ENCODE measurements around the gene SLC25A19. TPM values are rescaled to one million over a fixed set of nuclear protein-coding genes. Genes with fewer than 3 reads are reported as not detected.

The SLC25A19 gene
- total RNA-seq, 1 experiment from 2014 or later, result 29.8 TPM

DNA sequence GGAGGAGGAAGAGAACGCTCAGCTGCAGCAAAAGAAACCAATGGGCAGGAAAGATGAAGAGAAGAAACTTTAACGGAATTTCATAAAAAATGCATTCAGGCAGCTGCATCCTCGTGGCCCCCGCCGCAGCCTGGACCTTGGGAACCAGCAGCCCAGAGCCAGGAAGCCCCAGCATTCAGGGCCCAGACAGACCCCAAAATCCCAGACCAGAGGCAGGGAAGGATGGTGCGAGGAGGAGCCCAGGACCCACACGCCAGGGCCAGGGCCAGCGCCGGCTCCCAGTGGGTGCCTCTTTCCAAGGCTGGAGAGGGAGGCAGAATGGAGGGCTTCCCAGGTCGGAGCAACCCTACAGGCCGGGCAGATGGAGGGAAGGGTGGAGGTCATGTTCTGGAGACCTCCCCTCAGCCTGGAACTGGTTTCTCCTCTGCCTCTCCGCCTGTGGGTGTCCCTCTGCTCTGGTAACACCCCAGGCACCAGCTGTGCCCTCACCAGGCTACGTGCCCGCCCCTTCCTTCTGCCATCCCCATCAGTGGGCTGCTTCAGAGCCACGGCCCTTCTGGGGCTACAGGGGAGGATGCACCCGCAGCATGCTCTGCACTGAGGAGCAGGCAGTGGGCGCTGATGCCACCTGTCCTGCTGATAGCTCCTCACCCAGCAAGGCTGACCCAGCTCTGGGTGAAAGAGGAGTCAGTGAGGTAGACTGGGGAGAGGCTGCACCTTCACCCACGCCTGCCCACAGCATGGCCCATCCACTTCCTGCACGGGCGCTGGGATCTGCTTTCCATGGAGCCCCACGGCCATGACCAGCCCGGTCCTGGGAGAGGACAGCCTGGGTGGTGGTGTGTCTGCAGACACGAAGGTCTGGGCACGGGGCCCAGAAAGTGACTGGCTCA is 17.0 kb downstream of the SLC25A19 start:
- H3K4me1 Mint-ChIP-seq (ENCODE audit: low read depth, unreplicated experiment), result peaks cover 15% of the 10 kb centered on the region
- H3K27me3 Mint-ChIP-seq (ENCODE audit: insufficient read depth, unreplicated experiment), result no peaks in the 10 kb centered on the region
- peaks cover 2% of the 10 kb centered on the region; the same call in 1 of the 2 replicates for H3K36me3 ChIP-seq (ENCODE audit: control insufficient read depth, insufficient read depth, low read length)
- BruUV-seq (replicated peaks), result TSS peak; percentile 8
- H3K27ac Mint-ChIP-seq (ENCODE audit: unreplicated experiment), result peak overlapping the region; percentile 1
- peaks cover 44% of the 10 kb centered on the region for H3K36me3 Mint-ChIP-seq (ENCODE audit: insufficient read depth, unreplicated experiment)
- ChIA-PET CTCF (interaction anchor here (0.6 to 3.2 kb wide), 10 partner anchors 11 to 1069 kb away, joined by 3 to 91 read pairs (median 6); partner anchors contain the start of genes GGA3, GRB2, LLGL2 and MRPS7), POLR2A (interaction anchor here (1.9 to 4.0 kb wide), 2 partner anchors 11 to 122 kb away, joined by 22 to 48 read pairs; partner anchors contain the start of genes GGA3 and MRPS7)
- peak overlapping the region; percentile 71 for H3K4me3 Mint-ChIP-seq (ENCODE audit: unreplicated experiment)
- no peak for DNase-seq
- peak overlapping the region; percentile 97 for H3K4me3 ChIP-seq (ENCODE audit: low read depth, low read length)
- H3K4me1 ChIP-seq, result peaks cover 13% of the 10 kb centered on the region; the same call in 1 of the 2 replicates
- intact Hi-C loops (cut with micrococcal nuclease; ENCODE audit: unreplicated experiment), result loop anchor here (2.0 kb wide), 2 partner anchors 17 to 133 kb away; partner anchors contain the start of genes GRB2 and SLC25A19
- no peaks in the 10 kb centered on the region for H3K9me3 ChIP-seq
- no peaks in the 10 kb centered on the region for H3K27me3 ChIP-seq (replicated peaks; ENCODE audit: control insufficient read depth, insufficient read depth, low read length)
- no peaks in the 10 kb centered on the region for H3K9me3 Mint-ChIP-seq (ENCODE audit: unreplicated experiment)
- TF ChIP-seq, protein P1, sequence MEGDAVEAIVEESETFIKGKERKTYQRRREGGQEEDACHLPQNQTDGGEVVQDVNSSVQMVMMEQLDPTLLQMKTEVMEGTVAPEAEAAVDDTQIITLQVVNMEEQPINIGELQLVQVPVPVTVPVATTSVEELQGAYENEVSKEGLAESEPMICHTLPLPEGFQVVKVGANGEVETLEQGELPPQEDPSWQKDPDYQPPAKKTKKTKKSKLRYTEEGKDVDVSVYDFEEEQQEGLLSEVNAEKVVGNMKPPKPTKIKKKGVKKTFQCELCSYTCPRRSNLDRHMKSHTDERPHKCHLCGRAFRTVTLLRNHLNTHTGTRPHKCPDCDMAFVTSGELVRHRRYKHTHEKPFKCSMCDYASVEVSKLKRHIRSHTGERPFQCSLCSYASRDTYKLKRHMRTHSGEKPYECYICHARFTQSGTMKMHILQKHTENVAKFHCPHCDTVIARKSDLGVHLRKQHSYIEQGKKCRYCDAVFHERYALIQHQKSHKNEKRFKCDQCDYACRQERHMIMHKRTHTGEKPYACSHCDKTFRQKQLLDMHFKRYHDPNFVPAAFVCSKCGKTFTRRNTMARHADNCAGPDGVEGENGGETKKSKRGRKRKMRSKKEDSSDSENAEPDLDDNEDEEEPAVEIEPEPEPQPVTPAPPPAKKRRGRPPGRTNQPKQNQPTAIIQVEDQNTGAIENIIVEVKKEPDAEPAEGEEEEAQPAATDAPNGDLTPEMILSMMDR (IDR thresholded peaks at IDR 0.05; ENCODE audit: insufficient read depth in 1 of 2, low read depth in 1 of 2, low read length in 1 of 2, severe bottlenecking in 1 of 2, unreplicated experiment in 1 of 2), result no peak

DNA sequence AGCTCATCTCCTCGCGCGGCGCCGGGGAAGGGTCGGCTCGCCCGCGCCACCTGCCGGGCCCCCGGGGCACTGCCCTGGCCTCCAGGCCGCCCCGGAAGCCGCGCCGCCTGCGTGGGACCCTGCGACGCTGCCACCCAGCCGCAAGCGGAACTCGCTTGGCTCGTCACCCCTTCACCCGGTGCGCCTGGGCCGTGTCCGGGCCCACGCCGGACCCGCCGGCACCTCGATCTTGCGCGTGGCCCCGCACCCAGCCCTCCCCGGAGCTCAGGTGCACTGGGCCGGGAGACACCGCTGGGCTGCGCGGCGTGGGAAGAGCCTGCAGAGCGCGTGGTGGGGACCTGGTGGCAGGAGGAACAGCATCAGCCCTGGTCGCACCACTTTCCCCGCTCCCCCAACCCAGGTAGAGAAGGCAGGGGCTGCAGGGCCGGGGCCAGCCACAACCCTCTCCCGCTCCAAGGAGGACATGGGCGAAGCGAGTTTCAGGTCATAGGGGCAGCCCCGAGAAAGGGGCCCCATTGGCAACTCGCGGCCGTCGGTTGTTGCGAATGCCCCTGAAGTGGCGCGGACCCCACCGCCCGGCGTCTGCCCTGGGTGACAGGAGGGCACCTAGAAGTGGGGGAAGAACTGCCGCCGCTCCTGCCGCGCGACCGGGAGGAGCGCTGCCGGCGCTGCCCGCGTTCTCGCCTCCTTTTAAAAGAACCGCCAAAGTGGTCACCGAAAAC is 17.8 kb downstream of the SLC25A19 start:
- Mint-ChIP-seq H3K36me3 (ENCODE audit: insufficient read depth, unreplicated experiment) (peaks cover 48% of the 10 kb centered on the region), H3K27me3 (ENCODE audit: insufficient read depth, unreplicated experiment) (no peaks in the 10 kb centered on the region), H3K27ac (ENCODE audit: unreplicated experiment) (peak overlapping the region; percentile 1), H3K4me1 (ENCODE audit: low read depth, unreplicated experiment) (peaks cover 15% of the 10 kb centered on the region), H3K4me3 (ENCODE audit: unreplicated experiment) (peak overlapping the region; percentile 71), H3K9me3 (ENCODE audit: unreplicated experiment) (no peaks in the 10 kb centered on the region)
- TF ChIP-seq, protein P1 (IDR thresholded peaks at IDR 0.05; ENCODE audit: insufficient read depth in 1 of 2, low read depth in 1 of 2, low read length in 1 of 2, severe bottlenecking in 1 of 2, unreplicated experiment in 1 of 2), result peak; percentile 41 to 91
- Histone ChIP-seq H3K27me3 (replicated peaks; ENCODE audit: control insufficient read depth, insufficient read depth, low read length) (no peaks in the 10 kb centered on the region), H3K36me3 (ENCODE audit: control insufficient read depth, insufficient read depth, low read length) (peaks cover 7% of the 10 kb centered on the region), H3K4me1 (peaks cover 14% of the 10 kb centered on the region; the same call in 1 of the 2 replicates), H3K4me3 (ENCODE audit: low read depth, low read length) (peak overlapping the region; percentile 97), H3K9me3 (no peaks in the 10 kb centered on the region)
- no TSS peak for BruUV-seq (replicated peaks)
- peak; percentile 67 to 93 for DNase-seq
- intact Hi-C loops (cut with micrococcal nuclease; ENCODE audit: unreplicated experiment), result loop anchor here (2.0 kb wide), 2 partner anchors 17 to 133 kb away; partner anchors contain the start of genes GRB2 and SLC25A19
- ChIA-PET CTCF (interaction anchor here (0.5 to 3.2 kb wide), 40 partner anchors 8 to 1068 kb away, joined by 3 to 91 read pairs (median 4); partner anchors contain the start of genes GGA3, GRB2, LLGL2 and MRPS7), POLR2A (interaction anchor here (0.6 to 4.0 kb wide), 10 partner anchors 10 to 508 kb away, joined by 3 to 48 read pairs (median 5); partner anchors contain the start of genes GGA3, GRB2, MRPS7 and NUP85)
